NCI-H345 (cell line): Measurements from ENCODE around the gene TGFA.

Experiments used
- DNase-seq: peaks from one replicate; lab custom pipeline; 2025; lab: John Stamatoyannopoulos, UW

The TGFA gene

DNA sequence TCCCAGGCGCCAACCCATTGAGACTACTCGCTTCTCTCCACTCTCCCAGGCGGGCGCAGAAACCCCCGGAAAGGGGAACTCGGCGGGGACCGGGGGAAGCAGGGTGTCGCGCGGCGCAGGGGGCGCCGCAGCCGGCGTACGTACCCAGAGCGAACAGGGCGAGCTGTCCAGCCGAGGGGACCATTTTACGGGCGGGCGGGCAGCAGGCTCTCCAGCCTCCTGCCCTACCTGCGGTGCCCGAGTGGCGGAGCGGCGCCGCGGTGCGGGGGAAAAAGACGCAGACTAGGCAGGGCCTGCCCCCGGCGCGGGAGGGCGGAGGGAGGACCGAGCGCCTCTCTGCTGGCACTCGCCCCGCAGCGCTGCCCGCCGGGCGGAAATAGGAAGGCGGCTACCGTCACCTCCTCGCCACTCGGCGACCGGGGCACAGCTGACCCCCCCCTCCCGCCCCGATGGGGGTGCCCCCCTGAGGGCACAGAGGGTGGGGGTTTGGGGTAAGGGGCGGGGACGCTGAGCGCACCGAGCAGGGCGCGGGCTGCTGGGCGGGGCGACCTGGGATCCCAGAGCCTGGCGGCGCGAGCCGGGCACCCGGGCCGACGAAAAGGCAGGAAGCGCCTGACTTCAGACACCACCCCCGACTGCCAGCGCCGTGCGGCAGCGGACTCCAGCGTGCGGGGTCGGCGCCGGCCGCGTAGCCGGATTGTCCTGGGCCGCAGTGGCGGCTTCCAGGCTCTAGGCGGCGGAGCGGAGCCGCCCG lies at the start of gene TGFA:
Gene TGFA (minus strand): TSS at position 243 of the 754 bp plus-strand sequence. CDS start 59 bp downstream, at position 184.
- DNase-seq, result peak; percentile 81

DNA sequence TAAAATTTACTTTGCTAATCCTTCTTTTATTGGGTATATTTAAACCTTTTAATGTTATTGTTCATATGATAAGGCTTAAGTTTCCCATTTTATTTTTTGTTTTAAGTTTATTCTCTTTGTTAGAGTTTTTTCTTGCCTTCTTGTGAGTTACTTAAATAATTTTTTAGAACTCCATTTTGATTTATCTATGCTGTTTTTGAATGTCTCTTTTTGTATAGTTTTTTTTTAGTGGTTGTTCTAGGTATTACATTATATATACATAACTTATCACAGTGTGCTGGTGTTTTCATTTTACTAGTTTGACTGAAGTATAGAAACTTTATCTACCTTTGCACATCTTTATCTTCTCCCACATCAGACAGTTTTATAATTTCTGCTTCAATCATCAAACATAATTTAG lies 49.4 kb upstream of the TGFA start:
- DNase-seq, result no peak

DNA sequence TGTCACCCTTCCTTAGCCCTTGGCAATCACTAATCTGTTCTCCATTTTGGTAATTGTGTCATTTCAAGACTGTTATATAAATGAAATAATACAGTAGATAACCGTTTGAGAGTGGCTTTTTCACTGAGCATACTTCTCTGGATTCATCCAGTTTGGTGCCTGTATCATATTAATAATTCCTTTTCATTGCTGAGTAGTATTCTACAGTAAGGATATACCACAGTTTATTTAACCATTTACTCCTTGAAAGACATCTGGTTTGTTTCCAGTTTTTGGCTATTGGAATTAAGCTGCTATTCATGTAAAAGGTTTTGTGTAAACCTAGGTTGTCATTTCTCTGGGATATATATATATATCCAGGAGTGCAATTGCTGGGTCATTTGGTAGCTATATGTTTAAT lies 44.6 kb upstream of the TGFA start:
- DNase-seq, result no peak

DNA sequence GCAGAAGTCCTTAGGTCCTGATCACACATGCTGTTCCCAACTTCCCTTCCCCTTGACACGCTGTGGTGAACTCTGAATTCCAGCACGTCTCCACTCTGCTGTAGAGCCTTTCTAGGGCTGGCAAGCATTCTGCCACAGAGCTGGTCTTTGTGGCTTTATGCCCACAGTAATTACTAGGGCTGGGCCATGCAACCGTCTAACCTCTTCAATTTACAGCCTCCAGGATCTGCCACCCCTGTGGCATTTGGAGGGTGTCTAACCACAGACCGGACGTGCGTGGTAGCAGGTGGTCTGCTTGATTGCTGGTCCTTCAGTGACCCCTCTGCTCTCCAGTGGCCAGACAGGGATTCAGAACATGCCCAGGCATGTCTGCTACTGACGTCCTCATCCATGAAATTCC lies 43.1 kb upstream of the TGFA start:
- no peak for DNase-seq

DNA sequence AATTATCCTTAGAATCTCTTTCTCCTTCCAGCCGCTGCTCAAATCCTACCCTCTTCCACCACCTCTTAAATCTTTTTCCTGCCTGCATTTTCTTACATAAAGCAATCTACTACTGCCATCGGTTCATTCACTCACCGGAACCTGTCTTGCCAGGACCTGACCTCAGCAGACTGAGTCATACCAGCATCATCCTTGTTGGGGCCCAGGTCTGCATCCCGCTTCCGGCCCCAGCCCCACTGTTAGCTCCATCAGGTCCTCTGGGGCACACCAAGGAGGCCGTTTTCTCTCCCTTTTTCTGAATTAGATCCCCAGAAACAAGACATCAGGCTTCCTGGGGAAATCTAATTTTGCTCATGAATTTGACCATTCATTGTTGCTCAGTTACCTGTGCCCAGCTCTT lies 42.7 kb upstream of the TGFA start:
- DNase-seq, result no peak

DNA sequence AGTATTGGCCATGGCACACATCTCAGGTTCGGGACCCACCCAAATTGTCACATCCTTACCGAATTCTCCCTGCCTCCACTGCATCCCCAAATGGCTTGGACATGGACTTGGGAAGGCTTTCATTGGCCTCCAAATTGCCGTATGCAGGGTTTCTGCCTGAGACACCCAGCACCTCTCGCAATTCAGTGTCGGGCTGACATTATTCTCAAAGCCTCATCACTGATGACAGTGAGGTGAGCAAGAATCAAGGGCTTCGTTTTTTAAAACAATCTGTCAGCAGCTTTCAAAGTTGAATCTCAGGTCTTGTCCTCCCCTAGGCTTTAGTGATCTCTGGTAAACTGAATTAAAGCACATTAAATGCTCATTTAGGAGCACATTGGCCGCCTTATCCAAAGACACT lies 29.5 kb upstream of the TGFA start:
- no peak for DNase-seq

DNA sequence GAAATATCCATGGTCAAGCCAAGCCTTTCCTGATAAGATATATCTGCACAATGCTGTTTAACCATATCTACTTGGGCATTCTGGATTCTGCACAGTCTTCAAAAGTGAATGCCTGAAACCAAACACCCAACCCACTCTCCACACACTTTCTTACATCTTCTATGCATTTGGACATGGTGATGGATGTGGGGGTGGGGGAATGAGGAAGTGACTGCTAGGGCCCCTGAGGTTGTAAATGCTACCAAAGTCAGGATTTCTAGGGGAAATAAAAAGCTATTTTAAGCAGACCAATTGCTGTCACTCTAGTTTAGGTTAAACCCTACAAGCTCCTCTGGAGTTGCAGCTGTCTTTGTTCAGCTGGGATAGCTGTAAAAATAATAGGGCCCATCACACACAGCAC lies 26.7 kb upstream of the TGFA start:
- DNase-seq, result no peak

DNA sequence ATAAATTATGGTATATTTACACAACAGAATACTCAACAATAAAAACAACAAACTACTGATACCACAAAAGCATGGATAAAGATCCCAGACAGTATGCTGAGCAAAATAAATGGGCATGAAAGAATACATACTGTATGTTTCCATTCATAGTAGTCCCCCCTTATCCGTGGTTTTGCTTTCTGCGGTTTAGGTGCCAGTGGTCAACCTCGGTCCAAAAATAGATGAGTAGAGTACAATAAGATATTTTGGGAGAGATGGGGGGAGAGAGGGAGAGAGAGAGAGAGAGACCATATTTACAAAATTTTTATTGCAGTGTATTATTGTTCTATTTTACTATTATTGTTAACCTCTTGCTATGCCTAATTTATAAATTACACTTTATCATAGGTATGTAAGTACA lies 21.0 kb upstream of the TGFA start:
- no peak for DNase-seq

DNA sequence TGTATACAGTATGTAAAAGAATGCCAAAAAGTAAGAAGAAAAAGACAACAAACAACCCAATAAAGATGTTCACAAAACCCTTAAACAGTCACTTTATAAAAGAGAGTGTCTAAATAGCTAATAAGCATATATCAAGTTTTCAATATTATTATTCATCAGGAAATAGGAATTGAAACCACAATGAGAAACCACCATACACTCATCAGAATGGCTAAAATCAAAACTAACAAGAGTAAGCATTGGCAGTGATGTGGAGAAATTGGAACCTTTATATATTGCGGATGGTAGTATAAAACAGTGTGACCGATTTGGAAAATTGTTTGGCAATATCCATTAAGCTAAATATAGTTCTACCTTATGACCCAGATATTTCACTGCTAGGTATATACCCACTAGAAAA lies 20.5 kb upstream of the TGFA start:
- DNase-seq, result no peak

DNA sequence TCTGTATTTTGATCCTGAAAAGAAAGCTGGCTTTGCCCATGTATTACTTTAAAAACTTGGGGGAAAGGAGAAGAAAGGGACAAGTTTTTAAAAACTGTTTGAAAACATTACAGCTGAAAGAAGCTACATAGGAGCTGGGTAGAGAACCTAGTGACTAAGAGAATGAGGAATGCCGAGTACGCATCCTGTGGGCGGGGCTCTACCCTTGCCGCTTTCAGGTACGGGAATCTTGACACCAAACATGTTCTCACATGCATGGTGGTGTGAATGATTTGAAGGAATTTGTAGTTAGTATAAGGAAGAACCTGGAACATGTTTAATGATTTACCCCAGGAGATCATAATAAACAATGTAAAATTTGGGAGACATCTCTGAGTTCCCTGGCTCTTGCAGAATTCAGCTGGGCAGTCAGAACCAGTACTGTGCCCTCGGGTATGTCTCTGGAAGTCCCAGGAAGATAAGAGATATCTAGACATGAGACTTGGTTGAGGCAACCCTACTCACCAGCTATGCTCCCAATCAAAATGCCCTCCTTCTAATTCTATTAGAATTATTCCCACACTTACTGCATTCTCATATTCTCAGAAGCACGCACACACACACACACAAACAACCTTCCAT lies 16.5 kb upstream of the TGFA start:
- DNase-seq, result no peak

DNA sequence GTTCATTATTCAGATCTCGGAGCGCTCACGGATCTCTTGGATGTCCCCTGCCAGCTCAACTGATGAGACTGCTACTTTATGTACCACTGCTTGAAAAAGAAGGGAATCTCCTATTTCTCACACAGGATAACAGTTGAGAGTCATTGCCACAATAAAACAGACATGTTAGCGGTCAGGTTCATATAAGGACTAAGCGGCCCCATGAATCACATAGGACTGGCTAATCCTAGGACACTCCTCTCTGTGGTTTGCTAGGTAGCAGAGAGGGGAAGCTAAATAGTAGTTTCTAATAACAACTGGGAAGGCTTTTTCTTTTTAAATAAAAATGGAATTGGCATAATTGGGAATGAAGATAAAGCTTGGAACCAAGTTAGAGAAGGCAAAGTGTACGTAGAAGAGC lies 15.9 kb upstream of the TGFA start:
- DNase-seq, result no peak

DNA sequence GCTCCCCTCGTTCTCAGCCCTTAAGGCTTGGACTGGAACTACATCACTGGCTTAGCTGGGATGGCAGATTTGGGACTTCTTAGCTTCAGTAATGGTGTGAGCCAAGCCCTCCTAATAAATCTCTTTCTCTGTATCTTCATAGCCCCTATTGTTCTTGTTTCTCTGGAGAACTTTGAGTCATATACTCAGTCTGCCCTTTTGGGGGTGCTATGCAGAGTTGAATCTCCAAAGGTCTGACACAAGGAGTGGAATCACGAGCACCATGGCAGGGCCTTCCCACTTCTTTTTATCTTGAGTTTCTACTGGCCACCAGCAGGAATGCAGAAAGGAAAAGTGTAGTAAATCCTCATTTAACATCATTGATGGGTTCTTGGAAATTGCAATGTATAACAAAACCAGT lies 13.3 kb upstream of the TGFA start:
- no peak for DNase-seq

DNA sequence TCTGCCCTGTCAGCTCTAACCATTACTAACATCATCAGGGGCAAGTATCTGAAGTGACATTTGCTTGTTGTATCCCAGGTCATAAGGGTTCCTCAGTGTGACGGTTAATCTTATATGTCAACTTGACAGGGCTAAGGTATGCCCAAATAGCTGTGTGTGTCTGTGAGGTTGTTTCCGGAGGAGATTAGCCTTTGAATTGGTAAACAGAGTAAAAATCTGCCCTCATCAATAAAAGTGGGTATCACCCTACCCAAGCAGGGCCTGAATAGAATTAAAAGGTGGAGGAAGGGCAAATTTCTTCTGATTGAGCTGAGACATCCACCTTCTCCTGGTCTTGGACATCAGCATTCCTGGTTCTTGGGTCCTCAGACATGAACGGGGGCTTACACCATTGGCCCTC lies 12.8 kb upstream of the TGFA start:
- no peak for DNase-seq

DNA sequence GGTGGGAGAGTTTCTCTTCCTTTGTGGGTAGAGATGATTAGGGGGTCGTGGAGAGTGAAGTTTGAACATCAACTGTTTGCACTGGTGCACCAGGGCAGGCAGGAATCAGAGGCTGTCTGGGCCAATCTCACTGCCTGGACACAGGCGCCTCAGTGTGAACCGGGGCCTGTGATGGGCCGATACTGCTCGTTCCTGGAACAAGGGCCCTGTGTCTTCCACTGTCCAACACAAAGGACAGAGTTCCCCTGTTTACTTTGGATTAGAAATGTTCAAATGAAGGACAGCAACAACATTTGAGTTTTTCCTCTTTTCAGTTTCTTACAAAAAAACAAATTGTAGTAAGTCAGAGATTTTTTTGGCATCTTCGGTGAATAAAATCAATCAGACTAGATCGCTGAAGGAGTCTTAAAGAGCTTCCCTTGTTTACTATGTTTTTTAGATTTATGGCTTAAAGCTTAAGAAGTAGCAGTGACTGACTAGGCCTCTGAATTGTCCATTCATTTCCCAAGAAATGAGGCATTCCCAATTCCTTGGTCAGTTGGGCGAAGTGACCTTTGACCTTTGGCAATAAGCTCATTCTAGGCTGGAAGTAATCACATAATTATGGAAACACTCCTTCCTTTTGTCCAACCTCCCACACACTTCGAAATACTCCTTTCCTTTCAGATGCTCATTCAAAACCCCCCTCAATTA lies 11.6 kb upstream of the TGFA start:
- DNase-seq, result no peak

DNA sequence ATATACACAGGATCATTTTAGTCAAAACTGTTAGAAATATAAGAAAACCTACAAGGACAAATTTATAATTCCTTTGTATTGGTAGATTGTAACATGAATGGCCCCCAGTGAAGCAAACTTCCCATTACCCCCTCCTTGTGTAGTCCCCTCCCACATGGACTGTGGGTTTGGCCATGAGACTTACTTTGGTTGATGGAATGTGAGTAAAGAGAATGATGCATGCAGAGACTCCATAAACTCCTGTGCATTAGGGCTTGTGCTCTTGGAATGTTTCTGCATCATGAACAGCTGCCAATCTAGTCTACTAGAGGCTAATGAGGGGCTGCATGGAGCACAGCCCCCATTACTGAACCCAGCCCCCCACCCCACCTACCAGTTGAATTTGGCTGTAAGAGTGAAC lies 8.3 kb upstream of the TGFA start:
- no peak for DNase-seq

DNA sequence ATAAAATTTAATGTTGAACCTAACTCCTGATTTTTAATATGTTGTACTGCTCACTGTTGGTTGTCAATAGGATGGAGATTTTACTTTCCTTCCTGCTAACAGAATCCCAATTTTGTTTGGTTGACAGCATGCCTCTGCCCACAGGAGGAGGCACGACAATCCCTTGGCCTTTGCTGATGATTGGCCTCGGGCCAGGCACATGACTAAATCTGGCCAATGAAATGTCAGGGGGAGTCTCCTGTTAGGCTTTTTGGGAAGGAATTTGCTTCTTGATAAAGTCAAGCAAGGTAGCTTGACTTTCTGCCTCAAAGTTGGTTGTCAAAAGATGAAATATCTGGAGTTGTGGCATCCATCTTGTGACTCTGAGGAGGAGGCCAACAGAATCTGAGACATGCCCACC lies 6.8 kb upstream of the TGFA start:
- no peak for DNase-seq

DNA sequence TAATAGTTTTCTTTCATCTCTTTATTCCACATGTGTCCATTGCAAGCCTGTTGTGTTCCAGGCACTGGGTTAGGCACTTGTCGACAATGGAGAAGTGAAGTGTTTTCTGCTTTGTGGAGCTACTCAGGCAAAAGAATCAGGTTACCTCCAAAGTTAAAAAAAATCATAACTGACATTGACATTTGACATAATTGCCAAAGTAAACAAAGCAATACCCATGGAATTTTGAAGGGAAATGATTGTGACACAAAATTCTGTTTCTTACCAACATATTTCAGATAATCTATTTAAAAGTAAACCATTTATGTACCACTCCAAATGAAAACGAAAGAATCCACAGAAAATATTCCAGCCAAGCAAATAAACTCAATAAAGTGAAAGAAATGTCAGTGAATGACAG lies 6.4 kb upstream of the TGFA start:
- DNase-seq, result no peak

DNA sequence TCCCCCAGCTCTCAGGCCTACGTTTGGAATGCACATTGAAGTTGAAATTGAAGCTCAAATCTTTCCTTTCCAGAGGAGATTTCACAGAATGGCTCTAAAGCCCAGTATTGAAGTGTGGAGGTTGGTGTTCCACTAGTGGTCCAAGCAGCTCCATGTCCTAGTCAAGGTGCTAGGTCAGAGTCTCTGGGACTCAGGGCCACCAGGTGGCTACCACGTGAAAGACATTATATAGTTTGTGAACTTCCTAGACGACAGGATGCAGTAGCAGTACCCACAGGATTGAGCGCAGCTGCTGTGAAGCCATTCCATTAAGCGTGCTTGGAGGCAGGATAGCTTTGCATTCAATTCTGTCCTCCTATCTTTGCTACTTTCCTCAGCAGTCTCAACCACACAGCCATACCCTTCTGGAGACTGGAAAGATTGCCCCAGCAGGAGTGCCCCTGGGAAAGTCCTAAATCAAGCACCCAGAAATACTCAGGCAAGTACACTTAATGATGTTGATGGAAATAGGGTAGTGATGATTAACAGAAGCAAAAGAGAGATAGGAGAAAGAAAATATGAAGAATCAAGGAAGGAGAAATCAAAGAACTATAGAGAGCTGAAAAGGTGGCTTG lies 4.7 kb upstream of the TGFA start:
- no peak for DNase-seq

DNA sequence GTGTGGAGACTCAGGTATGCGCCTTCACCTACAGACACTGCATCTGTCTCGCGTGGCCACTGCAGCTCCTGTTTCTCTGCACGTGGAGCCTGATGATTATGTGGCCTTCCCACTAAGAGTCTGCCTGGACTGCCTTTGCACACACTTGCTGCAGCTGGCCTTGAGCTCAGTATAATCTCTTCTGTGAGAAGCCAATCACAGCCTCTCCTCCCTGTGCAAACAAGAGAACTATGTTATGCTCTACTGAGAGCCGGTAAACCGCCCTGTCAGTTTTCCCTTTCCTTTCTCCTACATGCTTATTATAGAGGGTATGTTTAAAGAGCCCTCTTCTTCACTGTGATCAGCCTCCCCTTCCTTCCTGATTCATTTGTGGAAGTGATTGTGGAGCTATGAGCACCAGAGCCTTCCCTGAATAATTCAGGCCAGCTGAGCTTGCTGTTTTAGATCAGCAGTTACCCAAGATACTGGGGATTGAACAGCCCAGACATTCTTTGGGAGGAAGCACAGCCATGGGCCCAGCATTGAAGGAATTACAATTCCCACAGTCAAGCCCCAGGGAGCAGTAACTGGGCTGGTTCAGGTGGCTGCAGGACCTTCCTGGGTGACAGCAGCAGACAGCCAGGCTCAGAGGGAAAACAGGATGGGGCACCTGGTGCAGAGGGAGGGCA lies 3.7 kb upstream of the TGFA start:
- DNase-seq, result peak; percentile 82

DNA sequence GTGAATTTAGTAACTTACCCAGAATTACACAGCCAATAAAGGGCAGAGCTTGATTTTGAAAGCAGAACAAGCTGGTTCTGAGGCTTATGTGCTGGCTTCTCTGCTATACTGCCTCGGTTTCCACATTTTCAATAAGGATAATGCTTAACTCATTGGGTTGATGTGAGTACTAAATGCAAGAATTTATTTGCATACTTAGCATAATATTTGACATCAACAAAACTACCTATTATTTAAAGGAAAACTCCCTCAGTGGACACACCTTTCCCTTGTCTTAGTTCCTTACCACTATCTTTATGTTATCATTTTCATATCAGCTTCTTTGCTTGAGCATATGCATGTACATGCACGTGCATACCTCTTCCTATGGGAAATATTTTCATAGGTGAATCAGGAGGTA lies 3.0 kb upstream of the TGFA start:
- no peak for DNase-seq

DNA sequence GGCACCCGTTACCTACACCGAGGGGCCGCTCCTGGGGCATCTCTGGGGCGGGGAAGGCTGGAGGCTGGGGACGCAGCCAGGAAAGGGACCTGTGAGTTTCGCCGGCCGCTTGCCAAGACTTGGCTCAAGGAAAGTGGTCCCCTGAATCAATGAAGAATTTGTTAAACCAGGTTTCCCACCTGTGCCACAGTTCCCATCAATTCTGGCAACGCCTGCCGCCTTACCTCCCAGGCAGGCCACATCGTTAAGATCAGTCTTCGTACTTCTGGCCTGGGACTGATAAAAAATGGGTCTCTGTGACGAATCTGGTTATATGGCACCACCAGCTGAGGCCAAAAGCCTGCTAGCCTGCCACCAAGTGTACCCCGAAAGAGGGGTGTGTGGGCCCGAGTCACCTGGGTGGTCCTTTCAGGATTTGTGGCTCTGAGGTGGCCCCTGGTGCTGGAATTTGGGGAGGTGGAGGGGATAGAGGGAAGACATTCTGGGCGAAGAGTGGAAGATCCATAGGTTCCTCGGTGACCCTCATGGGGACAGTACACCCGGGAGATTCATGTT lies 789 bp upstream of the TGFA start:
- no peak for DNase-seq

DNA sequence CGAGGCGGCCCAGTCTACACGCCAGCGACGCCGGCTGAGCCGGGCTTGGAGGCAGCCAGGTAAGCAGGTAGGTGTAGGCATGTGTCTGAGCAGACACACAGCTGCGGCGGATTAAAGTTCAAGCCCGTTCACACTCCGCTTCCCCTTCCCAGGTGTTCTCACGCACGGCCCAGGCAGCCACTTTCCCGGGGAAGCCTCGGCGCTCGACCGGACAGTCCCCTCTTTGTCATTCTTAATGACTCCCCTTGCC lies 367 bp downstream of the TGFA start:
- peak; percentile 59 for DNase-seq
